Peyer's patch (tissue), 4 donors: ENCODE data around the gene TEX29. TPM values are rescaled to one million over a fixed set of nuclear protein-coding genes. Genes with fewer than 3 reads are reported as not detected.

Experiments used
- DNase-seq, 3 donors: peaks; one replicate each; pipeline ENCODE4 v3.0.0-alpha.2; 2017 to 2019
- H3K27ac ChIP-seq, 4 donors: fragments of 200-600 bp; sonication (generic); one replicate each; pipeline ENCODE4 v1.5.1; 2016 to 2019
- H3K27me3 ChIP-seq, 2 donors: fragments of 200-600 bp; sonication (generic); one replicate each; pipeline ENCODE4 v1.5.1; 2019
- H3K36me3 ChIP-seq, 3 donors: fragments of 200-600 bp; sonication (generic); one replicate each; pipeline ENCODE4 v1.5.1; 2016 to 2019
- H3K4me1 ChIP-seq, 4 donors: fragments of 200-600 bp; sonication (generic); one replicate each; pipeline ENCODE4 v1.5.1; 2016 to 2019
- H3K4me3 ChIP-seq, 4 donors: fragments of 200-600 bp; sonication (generic); 1 replicate in 3 of 4; 2 replicates in 1 of 4; pipeline ENCODE4 v1.5.1; 2016 to 2019; ENCODE audit warnings: mild to moderate bottlenecking in 1 of 4
- H3K9me3 ChIP-seq, 4 donors: fragments of 200-600 bp; sonication (generic); one replicate each; pipeline ENCODE4 v1.5.1; 2016 to 2019; ENCODE audit warnings: mild to moderate bottlenecking in 1 of 4
- CTCF ChIP-seq, 6 experiments: fragments of 450-650 bp in 4 of 6; fragments of 200-600 bp in 2 of 6; sonication (generic) in 1 of 6; IDR thresholded peaks; one replicate each; pipeline ENCODE4 v1.5.1; 2017 to 2019; ENCODE audit warnings: antibody characterized with exemption in 6 of 6, mild to moderate bottlenecking in 3 of 6, moderate library complexity in 1 of 6
- POLR2A ChIP-seq, 2 donors: fragments of 450-650 bp; IDR thresholded peaks; one replicate each; pipeline ENCODE4 v1.5.1; 2017; ENCODE audit warnings: antibody characterized with exemption in 2 of 2, mild to moderate bottlenecking in 2 of 2, moderate library complexity in 2 of 2
- total RNA-seq, 4 donors: library from RNA; depleted of rRNA; stranded (reverse); fragments of >200 nt; gene quantifications; one replicate each; pipeline ENCODE4 v1.1.0, GENCODE V29; 2016

The TEX29 gene
- total RNA-seq, 4 donors from 2014 or later, result not detected

GRCh38 chr13:111380431-111380830 lies 60.0 kb downstream of the TEX29 start:
- TF ChIP-seq CTCF (IDR thresholded peaks at IDR 0.05), result no peak
- no peak for TF ChIP-seq POLR2A (IDR thresholded peaks at IDR 0.05)
- peak in 1 of 3 donors; percentile 29 for DNase-seq
- no peaks in the 10 kb centered on the region for H3K4me1 ChIP-seq
- no peak overlapping the region for H3K27ac ChIP-seq
- no peak overlapping the region for H3K4me3 ChIP-seq
- no peaks in the 10 kb centered on the region for H3K9me3 ChIP-seq
- no peaks in the 10 kb centered on the region for H3K27me3 ChIP-seq
- H3K36me3 ChIP-seq, result no peaks in the 10 kb centered on the region

GRCh38 chr13:111382411-111382810 lies 62.0 kb downstream of the TEX29 start:
- TF ChIP-seq POLR2A (IDR thresholded peaks at IDR 0.05) (no peak), CTCF (IDR thresholded peaks at IDR 0.05) (no peak)

GRCh38 chr13:111382877-111383276 lies 62.4 kb downstream of the TEX29 start:
- TF ChIP-seq POLR2A (IDR thresholded peaks at IDR 0.05), result no peak
- TF ChIP-seq CTCF (IDR thresholded peaks at IDR 0.05), result no peak
- DNase-seq, result no peak
- no peak overlapping the region for H3K27ac ChIP-seq
- no peak overlapping the region for H3K4me3 ChIP-seq
- H3K4me1 ChIP-seq, result no peaks in the 10 kb centered on the region
- H3K27me3 ChIP-seq, result no peaks in the 10 kb centered on the region
- no peaks in the 10 kb centered on the region for H3K36me3 ChIP-seq
- H3K9me3 ChIP-seq, result no peaks in the 10 kb centered on the region

More at GRCh38 chr13:111382411-111382810, 62.0 kb downstream of the TEX29 start:
- Histone ChIP-seq H3K4me3 (no peak overlapping the region), H3K27me3 (no peaks in the 10 kb centered on the region), H3K9me3 (no peaks in the 10 kb centered on the region), H3K4me1 (no peaks in the 10 kb centered on the region), H3K36me3 (no peaks in the 10 kb centered on the region), H3K27ac (no peak overlapping the region)
- DNase-seq, result no peak

GRCh38 chr13:111383591-111384440 lies 63.4 kb downstream of the TEX29 start:
- H3K4me1 ChIP-seq, result no peaks in the 10 kb centered on the region
- no peak for TF ChIP-seq CTCF (IDR thresholded peaks at IDR 0.05)
- TF ChIP-seq POLR2A (IDR thresholded peaks at IDR 0.05), result no peak
- H3K36me3 ChIP-seq, result no peaks in the 10 kb centered on the region
- H3K9me3 ChIP-seq, result no peaks in the 10 kb centered on the region
- DNase-seq, result no peak
- no peak overlapping the region for H3K27ac ChIP-seq
- no peaks in the 10 kb centered on the region for H3K27me3 ChIP-seq
- no peak overlapping the region for H3K4me3 ChIP-seq

DNA sequence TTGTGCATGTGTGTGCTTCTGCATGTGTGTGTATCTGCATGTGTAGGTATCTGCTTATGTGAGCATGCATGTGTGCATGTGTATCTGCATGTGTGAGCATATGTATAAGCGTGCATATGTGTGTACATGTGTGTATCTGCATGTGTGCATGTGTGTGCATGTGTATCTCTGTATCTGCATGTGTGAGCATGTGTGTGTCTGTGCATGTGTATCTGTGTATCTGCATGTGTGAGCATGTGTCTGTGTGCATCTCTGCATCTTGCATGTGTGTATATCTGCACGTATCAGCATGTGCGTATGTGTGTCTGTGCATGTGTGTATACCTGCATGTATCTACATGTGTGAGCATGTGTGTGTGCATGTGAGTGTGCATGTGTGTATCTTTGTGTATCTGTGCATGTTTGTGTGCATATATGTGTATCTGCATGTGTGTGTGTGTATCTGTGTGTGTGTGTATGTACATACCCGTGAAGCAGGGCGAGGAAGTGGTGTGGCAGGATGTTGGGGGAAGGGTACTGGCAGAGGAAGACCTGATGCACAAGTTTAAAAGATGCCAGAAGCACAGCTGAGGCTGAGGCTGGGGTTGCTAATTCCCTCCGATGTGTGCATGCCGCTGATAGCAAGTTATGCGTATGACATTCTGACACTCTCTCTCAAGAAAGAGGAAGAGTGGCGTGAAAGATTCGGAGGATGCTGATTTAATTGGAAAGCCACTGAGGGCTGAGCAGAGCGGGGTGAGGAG lies 64.2 kb downstream of the TEX29 start:
- Histone ChIP-seq H3K9me3 (no peaks in the 10 kb centered on the region), H3K27me3 (no peaks in the 10 kb centered on the region), H3K36me3 (no peaks in the 10 kb centered on the region), H3K4me1 (no peaks in the 10 kb centered on the region), H3K4me3 (no peak overlapping the region), H3K27ac (no peak overlapping the region)
- DNase-seq, result peak in 1 of 3 donors; percentile 37
- TF ChIP-seq CTCF (IDR thresholded peaks at IDR 0.05) (no peak), POLR2A (IDR thresholded peaks at IDR 0.05) (no peak)
